Iris pigment epithelial cell (primary cell): ENCODE results near the gene RCOR3.

ENCODE experiments used
- DNase-seq: peaks from one replicate; pipeline ENCODE4 v3.0.0-alpha.2; 2011; ENCODE audit warnings: low read depth

The RCOR3 gene

GRCh38 chr1:211324992-211325775 is 66.0 kb downstream of the RCOR3 start:
- DNase-seq = no peak

DNA sequence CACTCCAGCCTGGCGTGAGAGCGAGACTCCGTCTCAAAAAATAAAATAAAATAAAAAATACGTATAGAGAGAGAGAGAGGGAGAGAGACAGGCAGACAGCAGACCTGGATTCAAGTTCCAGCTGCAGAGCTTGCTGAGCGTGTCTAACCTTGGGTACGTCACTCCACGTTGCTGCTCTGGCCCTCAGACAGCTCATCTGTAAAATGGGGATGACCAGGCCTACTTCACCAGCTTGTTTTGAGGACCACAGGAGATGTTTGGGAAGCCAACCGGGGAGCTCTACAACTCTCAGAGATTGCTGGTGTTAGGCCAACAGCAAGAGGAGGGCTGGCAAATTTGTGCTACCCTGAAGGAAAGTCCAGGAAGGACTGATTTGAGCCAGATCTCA is 67.0 kb downstream of the RCOR3 start:
- DNase-seq = no peak

GRCh38 chr1:211326528-211327345 is 67.6 kb downstream of the RCOR3 start, which contains the start of gene TRAF5:
TRAF5 (plus strand) TSS chr1:211326833; CDS start chr1:211353240, 26,407 bp downstream.
- DNase-seq = peak; percentile 56

DNA sequence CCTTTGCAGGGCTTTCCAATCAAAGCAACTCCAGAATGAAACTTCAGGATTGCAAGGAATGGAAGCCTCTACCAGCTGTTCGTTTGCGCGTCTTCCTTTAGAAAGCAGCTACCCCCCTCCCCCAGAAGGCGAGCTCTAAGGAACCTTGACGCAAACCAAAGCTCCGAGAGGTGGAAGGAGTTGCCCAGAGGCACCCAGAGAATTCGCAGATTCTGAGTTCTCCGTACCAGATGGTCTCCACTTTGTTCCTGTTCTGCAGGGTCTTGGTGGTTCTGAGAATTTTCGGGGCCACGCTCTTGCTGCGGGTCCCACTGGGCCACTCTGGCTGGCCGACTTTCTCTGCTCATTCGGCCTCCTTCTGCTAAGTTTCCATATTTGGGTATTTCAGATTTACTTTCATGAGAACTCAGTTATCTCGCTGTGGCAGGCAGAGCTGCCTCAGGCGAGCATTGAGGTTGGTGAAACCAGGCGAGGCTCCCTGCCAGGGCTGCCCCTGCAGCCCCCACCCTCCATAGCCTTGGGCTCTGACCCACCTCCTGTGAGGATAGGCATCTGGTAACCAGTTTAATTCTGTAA is 68.3 kb downstream of the RCOR3 start:
- peak; percentile 79 for DNase-seq

DNA sequence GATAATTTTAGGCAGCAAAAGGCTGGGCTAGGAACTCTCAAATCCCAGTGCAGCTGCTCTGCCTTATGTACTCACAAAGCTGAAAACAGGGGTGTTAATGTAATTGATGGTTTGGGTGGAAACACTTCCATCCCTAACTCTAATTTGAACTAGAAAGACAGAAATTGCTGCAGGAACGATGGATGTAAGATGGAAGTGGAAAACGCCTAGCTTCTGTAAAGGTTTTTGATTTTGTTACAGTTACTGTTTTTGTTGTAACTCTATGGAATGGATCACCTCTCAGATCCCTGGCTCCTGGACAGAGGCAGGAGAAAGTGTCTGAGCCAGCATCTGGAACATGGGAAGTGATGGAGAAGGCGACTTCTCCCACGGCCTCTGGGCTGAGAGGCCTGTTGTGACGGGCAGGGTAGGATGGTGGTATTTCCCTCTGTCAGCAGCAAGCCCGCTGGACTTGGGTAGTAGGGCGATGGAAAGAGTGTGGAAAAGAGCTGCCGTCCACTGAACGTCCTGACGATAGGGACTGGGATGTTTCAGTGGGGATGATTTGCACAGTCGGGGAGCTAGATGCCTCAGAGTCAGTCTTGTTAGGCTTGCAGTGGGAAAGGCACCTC is 69.0 kb downstream of the RCOR3 start:
- no peak for DNase-seq

DNA sequence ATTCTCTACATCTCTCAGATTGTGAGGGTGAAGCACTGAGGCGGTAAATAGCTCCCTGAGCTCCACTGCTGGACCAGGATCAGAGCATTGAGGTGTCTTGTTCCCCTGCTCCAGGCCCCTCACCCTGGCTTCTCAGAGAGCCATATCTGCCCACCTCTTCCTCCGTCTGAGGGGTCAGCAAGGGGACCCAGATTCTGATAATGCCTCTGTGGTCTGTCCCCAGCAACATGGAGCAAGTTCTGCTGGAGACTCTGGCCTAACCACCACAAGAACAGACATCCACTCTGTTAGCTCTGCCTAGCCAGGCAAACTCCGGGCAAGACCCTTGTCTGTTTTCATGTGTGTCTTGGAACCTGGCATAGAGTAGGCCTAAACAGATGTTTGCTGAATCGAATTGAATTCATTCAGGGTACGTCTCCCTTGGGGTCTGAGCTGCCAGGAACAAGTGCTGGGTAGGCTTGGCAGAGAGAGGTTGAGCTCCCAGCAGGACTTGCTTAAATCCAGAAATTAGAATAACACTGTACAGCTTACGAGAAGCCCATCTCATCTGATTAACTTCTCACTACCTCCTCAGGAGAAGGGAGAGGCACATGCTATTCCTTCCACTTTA is 69.8 kb downstream of the RCOR3 start:
- DNase-seq = no peak

DNA sequence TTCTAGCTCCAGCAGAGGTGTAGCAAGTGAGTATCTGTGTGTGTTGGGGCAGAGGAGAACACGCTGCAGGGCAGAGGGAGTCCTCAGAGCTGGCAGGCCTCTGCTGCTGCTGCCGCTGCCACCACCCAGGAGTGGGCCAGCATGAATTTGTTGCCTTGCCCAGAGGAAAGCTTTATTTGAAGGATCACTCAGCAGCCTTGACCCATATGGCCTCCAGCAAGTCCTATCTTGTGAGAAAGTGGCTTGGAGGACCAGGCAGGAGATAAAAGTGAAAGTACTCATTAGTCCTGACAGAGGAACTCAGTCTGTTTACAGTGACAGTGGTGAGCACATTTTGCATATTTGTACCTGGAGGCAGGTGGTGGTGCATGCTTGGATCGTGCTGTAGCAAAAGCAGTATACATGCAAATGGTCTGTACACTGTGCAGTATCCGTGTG is 70.6 kb downstream of the RCOR3 start:
- no peak for DNase-seq

- DNase-seq = no peak
Measured at GRCh38 chr1:211330282-211330936, 71.2 kb downstream of the RCOR3 start.

DNA sequence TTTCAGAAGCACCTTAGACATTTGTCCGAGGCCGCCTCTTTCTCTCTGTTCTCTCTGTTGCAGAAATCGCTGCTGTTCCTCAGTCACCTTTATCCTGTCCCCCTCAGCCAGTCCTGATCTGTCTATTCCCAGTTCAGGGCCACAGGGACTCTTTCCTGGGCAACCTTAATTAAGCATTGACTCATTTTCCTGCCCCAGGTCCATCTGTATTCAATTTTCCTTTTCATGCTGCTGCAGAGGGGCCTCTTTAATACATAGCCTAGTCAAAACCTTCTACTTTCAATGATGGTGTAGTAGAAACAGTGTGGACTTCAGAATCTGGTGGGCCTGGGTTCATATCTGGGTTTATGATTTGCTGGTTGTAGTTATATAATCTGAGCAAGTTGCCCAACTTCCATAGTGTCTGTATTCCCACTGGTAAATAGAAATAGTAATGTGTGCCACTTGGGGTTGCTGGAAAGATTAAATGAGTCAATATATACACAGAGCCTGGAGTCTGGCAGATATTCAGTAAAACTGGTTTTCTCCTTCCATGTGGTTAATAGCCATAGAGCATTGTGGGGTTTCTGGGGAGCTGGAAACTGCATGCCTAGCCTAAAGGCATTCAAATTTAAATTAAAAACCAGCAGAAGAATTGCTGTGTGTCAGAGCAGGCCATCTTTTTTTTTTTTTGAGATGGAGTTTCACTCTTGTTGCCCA is 72.0 kb downstream of the RCOR3 start:
- no peak for DNase-seq

GRCh38 chr1:211332036-211332616 is 73.0 kb downstream of the RCOR3 start:
- no peak for DNase-seq

DNA sequence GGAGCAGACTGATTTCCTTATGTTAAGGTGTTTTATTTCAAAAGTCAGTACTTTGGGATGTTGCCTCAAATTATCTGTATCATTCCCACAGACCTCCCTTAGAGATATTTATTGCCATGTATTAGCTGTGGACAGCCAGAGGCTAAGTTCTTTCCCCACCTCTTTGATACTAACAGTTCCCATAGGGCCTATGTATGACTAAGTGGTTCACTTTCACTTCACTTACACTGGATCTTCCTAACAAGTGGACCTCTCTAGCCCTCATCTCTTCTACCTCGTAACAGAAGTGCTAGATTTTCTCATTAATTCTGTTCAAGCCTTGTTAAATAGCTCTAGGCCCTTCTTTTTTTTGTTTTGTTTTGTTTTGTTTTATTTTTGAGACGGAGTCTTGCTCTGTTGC is 73.7 kb downstream of the RCOR3 start:
- peak; percentile 35 for DNase-seq

DNA sequence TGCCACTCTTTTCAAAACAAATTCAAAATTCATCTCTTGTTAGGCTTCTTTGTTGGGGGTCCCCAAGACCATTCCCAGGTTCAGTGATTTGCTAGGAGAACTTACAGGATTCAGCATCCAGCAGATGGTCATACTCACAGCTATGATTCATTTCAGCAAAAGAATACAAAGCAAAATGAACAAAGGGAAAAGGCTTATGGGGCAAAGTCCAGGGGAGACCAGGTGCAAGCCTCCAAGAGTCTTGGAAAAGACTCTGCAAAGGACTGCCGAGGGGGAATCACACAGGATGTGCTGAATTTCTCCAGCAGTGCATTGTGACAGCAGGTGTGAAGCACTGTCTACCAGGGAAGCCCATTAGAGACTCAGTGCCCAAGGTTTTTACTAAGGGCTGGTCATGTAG is 74.7 kb downstream of the RCOR3 start:
- no peak for DNase-seq

DNA sequence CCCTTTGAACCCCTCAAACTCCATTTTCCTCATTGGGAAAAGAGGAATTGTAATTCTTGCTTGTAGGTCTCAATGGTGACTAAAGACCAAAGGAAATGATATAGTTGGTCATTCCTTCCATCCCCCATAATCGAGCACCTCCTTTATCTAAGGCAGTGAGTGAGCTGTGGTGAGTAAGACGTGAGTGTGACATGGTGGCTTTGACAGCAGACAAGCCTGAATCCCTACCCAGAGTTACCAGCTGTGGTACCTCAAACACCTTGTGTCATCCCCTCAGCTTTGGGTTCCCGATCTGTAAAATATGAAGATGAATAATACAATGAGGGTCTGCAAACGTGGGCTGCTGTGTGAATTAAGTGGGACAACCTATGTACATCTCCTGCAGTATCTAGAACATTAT is 75.8 kb downstream of the RCOR3 start:
- DNase-seq = no peak

DNA sequence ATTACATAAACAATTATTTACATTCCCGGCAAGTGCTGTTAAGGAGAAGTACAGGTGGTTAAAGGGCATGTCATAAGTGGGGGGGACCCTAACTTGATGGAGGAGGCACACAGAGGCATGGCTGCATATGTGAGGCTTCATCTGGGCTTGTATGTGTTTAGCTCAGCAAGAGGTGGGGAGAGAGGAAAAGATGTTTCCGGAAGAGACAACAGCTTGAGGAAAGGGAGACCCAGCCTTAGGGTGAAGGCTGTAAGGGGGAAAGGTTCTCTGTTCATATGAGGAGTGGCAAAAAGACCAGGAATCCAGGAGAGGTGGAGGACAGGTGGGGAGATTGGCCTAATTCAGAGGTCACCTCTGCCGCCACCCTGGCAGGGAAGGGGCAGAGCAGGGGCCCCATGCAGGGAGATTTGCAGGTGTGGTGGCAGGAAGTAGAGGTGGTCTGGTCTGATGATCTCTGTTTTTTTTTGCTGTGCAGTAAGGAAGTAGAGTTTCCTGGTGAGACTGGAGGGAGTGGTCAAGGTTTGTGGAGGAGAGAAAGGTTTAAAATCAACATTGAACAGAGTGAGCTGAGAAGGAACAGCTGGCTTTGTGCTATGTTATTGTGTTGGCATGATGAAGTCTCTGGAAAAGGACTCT is 76.5 kb downstream of the RCOR3 start:
- DNase-seq = no peak

- no peak for DNase-seq
Measured at GRCh38 chr1:211336161-211336560, 77.0 kb downstream of the RCOR3 start.

DNA sequence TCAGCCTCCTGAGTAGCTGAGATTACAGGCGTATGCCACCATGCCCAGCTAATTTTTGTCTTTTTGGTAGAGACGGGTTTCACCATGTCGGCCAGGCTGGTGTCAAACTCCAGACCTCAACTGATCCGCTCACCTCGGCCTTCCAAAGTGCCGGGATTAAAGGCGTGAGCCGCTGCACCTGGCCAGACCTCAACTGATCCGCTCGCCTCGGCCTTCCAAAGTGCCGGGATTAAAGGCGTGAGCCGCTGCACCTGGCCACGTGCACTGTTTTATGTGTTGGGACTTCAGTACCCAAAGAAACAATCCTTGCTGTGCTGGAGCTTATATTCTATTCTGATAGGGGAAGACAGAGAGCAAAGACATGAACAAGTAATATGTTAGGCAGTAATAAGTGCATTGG is 77.6 kb downstream of the RCOR3 start:
- no peak for DNase-seq

DNA sequence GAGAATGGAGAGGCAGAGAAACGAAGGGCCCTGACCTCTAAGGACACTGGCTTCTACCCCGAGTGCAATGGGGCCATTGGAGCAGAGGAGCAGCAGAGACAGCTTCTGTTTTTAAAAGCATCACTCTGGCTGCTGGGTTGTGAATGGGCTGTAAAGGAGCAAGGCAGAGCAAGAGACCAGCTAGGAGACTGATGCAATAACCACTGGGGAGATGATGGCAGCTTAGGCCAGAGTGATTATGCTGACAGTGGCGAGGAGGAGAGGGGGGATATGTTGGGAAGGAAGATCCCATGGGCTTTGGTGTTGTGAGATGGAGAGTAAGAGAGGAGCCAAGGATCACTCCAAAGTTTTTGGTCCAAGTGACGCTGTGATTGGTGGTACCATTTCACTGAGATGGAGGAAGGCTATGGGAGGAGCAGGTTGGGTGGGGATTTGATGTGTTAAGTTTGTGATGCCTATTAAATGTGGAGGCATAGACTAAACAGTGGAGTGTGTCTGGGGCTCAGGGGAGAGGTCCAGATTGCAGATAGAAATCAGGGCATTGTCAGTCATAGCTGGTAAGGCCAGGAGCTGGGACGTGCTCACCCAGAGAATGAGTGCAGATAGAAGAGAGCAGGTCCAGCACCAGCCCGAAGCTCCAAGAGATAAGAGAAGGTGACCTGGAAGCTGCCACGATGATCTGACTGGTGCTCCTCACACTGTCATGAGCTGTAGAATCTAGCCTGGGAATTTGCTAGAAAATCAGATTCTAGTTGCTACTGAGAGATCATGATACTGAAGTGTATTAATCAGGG is 78.5 kb downstream of the RCOR3 start:
- no peak for DNase-seq

- no peak for DNase-seq
Measured at GRCh38 chr1:211338224-211338620, 79.1 kb downstream of the RCOR3 start.

- no peak for DNase-seq
Measured at GRCh38 chr1:211339631-211340041, 80.5 kb downstream of the RCOR3 start.
